Epithelial cell of proximal tubule (primary cell): ENCODE results near the gene DYNC2H1. TPM values are rescaled to one million over a fixed set of nuclear protein-coding genes. Genes with fewer than 3 reads are reported as not detected.
A peak's percentile ranks its signal among the peaks of the same experiment; 100 is the strongest.
"Not testable (repeated sequence)": the region's sequence is repeated elsewhere in the genome, so short reads cannot be mapped to it uniquely, and the experiment has no call there.

Source experiments
- DNase-seq: peaks from one replicate; pipeline ENCODE4 v3.0.0-alpha.2; 2011; ENCODE audit warnings: low read depth
- H3K4me3 ChIP-seq: 2 replicates; pipeline ENCODE4 v1.5.1; 2011; ENCODE audit warnings: low read depth, mild to moderate bottlenecking, low read length
- total RNA-seq: library from RNA; depleted of rRNA; stranded (reverse); fragments of >200 nt; gene quantifications from 2 replicates; pipeline ENCODE4 v1.2.3, GENCODE V29; 2015
- TF ChIP-seq, protein P1 (sequence below): conservative IDR thresholded peaks from 2 replicates; pipeline ENCODE4 v1.5.1; 2012; ENCODE audit warnings: low read depth, mild to moderate bottlenecking, low read length

DYNC2H1 gene
- total RNA-seq, 1 donor from 2014 or later: 13.5 TPM

DNA sequence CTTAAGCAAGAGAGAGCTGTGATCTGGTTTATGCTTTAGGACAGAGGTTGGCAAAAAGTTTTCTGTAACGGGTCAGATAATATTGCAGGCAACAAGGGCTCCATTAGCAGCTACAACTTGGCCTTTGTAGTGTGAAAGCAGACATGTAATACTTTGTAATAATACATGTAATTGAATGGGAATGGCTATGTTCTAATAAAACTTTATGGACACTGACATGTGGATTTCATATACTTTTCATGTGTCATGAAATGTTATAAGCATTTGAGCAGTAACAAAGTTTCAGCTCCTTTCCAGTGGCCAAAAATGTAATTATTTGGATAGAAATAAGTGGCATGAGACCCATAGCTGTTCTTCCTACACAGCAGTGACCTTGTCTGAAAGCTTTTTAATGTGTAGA is 3.1 kb downstream of the DYNC2H1 start:
- H3K4me3 ChIP-seq: no peak overlapping the region
- TF ChIP-seq, protein P1, sequence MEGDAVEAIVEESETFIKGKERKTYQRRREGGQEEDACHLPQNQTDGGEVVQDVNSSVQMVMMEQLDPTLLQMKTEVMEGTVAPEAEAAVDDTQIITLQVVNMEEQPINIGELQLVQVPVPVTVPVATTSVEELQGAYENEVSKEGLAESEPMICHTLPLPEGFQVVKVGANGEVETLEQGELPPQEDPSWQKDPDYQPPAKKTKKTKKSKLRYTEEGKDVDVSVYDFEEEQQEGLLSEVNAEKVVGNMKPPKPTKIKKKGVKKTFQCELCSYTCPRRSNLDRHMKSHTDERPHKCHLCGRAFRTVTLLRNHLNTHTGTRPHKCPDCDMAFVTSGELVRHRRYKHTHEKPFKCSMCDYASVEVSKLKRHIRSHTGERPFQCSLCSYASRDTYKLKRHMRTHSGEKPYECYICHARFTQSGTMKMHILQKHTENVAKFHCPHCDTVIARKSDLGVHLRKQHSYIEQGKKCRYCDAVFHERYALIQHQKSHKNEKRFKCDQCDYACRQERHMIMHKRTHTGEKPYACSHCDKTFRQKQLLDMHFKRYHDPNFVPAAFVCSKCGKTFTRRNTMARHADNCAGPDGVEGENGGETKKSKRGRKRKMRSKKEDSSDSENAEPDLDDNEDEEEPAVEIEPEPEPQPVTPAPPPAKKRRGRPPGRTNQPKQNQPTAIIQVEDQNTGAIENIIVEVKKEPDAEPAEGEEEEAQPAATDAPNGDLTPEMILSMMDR: no peak

GRCh38 chr11:103114836-103115235 is 5.6 kb downstream of the DYNC2H1 start:
- no peak overlapping the region for H3K4me3 ChIP-seq
- TF ChIP-seq, protein P1: no peak
- DNase-seq: no peak

More for the DNA sequence above, 3.1 kb downstream of the DYNC2H1 start:
- DNase-seq: no peak

DNA sequence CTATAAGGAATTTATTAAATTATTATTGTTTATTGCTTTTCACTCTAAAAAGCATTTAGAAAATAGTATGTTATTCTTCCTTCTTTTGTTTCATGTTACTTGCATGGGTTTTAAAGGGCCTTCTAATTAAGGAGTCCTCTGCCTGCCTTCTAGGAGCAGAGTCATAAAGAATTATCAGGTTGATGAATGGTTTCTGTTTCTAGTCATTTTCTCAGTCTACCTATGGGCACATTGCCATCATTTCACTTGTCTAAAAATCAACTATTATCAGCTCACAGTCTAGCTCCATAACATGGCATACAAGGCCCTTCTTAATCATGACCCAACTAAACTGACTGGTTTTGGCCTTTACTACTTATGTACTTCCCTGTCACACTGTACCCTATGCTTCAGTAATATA is 16.2 kb downstream of the DYNC2H1 start:
- no peak for DNase-seq
- no peak overlapping the region for H3K4me3 ChIP-seq
- TF ChIP-seq, protein P1: no peak

DNA sequence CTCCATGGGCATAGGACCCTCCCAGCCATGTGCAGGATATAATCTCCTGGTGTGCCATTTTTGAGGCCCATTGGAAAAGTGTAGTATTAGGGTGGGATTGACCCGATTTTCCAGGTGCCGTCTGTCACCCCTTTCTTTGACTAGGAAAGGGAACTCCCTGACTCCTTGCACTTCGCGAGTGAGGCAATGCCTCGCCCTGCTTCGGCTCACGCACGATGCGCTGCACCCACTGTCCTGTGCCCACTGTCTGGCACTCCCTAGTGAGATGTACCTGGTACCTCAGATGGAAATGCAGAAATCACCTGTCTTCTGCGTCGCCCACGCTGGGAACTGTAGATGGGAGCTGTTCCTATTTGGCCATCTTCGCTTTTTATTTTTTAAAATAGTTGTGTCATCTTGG is 32.8 kb downstream of the DYNC2H1 start:
- H3K4me3 ChIP-seq, DNase-seq: not testable (repeated sequence)

GRCh38 chr11:103147627-103148026 is 38.4 kb downstream of the DYNC2H1 start:
- TF ChIP-seq, protein P1: no peak
- peak; percentile 2 for DNase-seq
- H3K4me3 ChIP-seq: no peak overlapping the region

- H3K4me3 ChIP-seq: no peak overlapping the region
- DNase-seq: no peak
- TF ChIP-seq, protein P1: no peak
Measured at GRCh38 chr11:103157542-103157941, 48.3 kb downstream of the DYNC2H1 start.

- no peak overlapping the region for H3K4me3 ChIP-seq
- TF ChIP-seq, protein P1: no peak
- DNase-seq: no peak
Measured at GRCh38 chr11:103164093-103164796, 55.0 kb downstream of the DYNC2H1 start.
